HG02981 (cell line): ENCODE results near the gene GRAMD2B.
"Not testable (repeated sequence)": the region's sequence is repeated elsewhere in the genome, so short reads cannot be mapped to it uniquely, and the experiment has no call there.

ENCODE experiments used
- ATAC-seq: cut with Tn5 transposase; IDR thresholded peaks from one replicate; pipeline ENCODE4 v1.9.1; 2021; ENCODE audit warnings: mild to moderate bottlenecking, moderate library complexity; ENCODE audit not compliant: unreplicated experiment

The GRAMD2B gene

DNA sequence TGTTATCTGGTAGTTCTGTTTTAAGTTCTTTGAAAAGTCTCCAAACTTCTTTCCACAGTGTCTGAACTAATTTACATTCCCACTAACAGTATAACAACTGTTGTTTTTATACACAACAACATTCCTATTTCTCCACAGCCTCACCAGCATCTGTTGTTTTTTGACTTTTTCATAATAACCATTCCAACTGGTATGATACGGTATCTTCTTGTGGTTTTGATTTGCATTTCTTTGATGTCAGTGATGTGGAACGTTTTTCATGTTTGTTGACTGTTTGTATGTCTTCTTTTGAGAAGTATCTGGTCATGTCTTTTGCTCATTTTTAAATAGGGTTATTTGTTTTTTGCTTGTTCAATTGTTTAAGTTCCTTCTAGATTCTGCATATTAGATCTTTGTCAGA lies 12.6 kb upstream of the GRAMD2B start:
- ATAC-seq = no peak

GRCh38 chr5:126413856-126414255 lies 9.4 kb upstream of the GRAMD2B start:
- no peak for ATAC-seq

DNA sequence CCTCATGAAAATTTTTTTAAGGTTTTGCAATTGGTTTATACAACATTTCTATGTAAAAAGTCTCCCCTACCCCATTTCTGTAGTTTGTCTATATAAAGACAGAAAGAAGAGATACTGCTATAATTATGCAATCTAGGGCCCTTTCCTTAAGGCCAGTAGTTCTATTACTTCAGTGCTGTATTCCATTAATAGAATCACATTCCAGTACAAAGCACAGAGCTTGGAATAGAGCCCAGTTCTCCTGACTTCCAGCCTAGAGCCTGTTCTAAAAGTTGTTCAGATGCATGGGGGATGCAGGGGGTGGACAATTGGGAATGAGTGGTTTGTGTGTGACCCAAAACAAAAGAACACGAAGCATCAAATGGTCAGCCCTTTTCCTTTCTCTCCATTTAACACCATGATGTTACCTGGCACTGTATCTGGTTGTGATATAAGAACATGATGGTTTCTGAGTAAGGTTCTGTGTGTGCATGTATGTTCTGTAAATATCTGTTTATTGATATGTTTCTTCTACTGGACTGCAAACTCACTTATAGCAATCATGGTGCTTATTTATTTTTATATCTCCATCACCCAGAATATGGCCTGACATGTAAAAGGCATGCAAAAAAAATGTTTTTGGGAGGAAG lies 8.2 kb upstream of the GRAMD2B start:
- no peak for ATAC-seq

DNA sequence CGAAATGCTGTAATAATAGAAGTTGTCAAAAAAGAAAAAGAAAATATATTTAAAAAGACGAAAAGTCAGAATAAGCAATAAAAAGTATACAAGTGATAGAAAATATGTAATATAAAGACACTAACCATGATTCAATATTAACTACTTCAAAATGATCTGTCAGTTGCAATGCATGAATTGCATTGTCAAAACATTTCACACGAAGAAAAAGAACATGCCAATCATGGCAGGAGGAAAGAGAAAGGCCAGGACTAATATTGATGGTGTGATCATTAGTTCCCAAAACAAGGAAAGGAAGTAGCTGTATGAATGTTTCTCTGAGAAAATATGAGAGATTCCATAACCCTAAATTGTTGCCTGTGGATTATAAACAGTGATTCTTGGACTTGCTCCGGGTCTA lies 7.4 kb upstream of the GRAMD2B start:
- no peak for ATAC-seq

- ATAC-seq = no peak
Observed at GRCh38 chr5:126416266-126416925, 6.8 kb upstream of the GRAMD2B start.

DNA sequence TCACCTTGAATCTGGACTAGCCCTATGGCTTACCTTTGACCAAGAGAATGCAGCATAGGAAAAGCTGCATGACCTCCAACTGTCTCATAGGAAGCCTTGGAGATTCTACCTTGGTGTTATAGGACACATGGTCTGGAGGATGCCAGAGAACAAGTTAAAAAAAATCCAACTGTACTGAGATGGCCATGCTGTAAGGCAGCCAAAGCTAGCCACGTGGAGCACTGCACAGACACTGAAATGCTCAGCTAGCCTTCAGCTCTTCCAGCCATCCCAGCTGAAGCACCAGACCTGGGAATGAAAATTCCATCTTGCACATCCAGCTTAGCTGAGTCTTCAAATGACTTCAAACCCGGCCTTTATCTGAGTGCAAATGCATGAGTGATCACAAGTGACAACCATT lies 6.0 kb upstream of the GRAMD2B start:
- ATAC-seq = no peak

DNA sequence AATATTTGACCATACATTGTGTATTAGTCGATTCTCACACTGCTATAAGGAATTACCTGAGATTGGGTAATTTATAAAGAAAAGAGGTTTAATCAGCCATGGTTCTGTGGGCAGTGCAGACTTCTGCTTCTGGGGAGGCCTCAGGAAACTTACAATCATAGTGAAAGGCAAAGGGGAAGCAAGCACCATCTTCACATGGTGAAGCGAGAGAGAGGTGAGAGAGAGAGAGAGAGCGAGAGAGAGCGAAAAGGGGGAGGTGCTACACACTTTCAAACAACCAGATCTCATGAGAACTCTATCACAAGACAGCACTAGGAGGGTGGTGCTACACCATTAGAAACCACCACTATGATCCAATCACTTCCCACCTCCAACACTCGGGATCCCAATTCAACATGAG lies 4.1 kb upstream of the GRAMD2B start:
- ATAC-seq = no peak

DNA sequence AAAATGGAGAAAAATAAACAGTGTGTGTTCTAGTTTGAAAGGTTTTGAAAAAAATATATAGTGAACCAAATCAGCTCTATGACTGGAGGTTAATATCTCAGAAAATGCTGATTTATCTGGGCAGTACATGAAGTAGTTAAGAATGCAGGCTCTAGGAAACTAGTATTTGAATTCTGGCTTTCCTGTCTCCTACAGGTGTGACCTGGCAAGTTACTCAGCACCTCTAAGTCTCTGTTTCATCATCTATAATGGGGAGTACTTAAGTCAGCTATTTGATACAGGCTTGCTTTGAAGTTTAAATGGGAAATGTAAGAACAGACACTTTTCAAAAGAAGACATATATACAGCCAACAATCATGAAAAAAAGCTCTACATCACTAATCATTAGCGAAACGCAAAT lies 5.2 kb downstream of the GRAMD2B start:
- no peak for ATAC-seq

DNA sequence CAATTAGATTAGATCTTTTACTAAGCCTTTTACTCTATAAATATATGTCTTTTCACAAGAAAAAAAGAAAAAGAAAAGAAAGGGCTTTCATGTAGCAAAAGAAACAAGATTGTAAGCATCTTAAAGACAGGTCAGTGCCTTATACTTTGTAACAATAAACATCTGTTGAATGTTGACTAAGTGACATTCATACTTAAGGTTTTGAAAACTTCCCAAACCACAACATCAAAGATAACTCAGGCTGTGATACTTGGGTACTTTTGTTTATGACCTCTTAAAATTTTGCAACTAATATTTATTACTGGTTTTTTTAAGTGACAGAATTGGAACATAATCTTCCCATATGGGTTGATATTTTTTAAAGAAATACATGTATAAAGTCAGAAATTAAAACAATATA lies 7.4 kb downstream of the GRAMD2B start:
- ATAC-seq = no peak

DNA sequence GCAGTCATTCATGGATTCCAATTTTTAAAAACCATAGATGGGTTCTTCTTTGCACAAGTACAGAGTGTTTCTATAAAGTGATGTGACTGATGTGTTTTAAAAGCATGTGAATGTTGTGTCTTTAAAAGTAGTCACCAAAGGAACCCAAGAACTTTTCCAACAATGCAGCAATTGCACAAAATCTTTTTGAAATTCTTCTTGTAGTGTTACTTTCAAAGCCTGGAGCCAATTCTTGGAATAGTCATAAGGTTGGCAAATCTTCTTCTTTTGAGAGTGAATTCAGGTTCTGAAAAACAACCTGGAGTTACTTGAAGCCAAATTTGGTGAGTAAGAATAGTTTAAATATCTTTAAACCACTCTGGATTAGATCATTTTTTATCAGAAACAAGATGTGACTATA lies 10.5 kb downstream of the GRAMD2B start:
- no peak for ATAC-seq

DNA sequence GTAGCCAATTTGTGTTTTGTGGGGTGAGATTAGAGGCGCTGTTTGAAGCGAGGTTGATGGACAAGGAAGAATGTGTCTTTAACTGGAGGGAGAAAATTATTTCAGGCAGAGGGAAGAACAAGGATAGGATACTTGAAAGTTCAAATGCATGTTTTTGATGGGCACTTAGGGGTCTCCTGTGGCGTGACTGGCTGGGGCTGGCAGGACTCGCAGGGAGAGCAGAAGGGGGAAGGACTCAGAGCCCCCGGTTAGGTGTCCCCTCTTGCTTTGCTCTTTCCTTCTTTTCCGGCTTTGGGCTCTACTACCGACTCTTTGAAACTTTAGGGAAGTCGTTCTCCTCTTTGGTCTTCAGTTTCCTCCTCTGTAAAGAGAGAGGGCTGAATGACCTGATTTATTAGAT lies 12.1 kb downstream of the GRAMD2B start:
- no peak for ATAC-seq

DNA sequence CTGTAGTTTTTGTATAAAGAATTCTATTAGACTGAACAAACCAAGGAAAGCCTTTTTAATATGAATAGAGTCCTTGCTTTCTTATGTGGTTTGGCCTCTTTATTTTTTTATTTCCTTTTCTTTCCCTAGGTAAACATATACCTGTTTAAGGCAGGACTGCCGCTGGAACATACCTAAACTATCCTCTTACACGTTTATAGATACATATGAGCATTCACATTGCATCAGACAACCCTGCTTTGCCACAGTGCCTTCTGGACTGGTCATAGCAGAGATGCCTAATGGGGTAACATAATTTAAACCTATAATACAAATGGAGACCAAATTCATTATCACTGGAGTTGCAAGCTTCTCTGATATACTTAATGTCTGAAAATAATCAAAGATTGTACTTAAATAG lies 12.5 kb downstream of the GRAMD2B start:
- no peak for ATAC-seq

GRCh38 chr5:126437721-126438120 lies 14.5 kb downstream of the GRAMD2B start:
- no peak for ATAC-seq

GRCh38 chr5:126438267-126438666 lies 15.1 kb downstream of the GRAMD2B start:
- ATAC-seq = peak; percentile 86

GRCh38 chr5:126438868-126439267 lies 15.7 kb downstream of the GRAMD2B start:
- ATAC-seq = no peak

DNA sequence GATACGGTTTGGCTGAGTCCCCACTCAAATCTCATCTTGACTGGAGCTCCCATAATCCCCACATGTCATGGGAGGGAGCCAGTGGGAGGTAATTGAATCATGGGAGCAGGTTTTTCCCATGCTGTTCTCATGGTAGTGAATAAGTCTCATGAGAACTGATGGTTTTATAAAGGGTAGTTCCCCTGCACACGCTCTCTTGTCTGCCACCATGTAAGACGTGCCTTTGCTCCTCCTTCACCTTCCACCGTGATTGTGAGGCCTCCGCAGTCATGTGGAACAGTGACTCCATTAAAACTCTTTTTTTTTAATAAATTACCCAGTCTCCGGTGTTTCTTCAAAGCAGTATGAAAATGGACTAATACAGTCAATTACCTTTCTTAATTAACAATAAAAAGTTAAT lies 16.5 kb downstream of the GRAMD2B start:
- ATAC-seq = not testable (repeated sequence)

- ATAC-seq = no peak
Observed at GRCh38 chr5:126441230-126441629, 18.0 kb downstream of the GRAMD2B start.

DNA sequence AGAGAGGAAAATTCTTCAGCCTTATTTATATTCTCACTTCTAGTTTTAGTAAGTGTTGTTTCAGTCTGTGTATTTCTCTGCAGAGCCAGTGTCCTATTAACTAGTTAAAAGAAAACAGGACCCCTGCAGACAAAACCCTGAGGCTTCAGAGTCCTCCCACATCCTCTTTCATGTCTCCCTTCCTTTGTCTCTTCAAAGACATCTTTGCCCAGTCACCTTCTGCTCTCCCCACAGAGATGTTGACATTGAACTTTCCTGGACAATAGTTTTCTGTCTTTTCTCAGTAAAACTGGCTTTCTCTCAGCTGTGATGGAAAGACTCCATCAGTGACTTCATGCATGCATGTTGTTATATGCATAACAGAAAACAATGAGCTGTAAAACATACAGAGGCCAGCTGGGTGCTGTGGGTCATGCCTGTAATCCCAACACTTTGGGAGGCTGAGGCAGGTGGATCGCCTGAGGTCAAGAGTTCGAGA lies 20.2 kb downstream of the GRAMD2B start:
- peak; percentile 88 for ATAC-seq

DNA sequence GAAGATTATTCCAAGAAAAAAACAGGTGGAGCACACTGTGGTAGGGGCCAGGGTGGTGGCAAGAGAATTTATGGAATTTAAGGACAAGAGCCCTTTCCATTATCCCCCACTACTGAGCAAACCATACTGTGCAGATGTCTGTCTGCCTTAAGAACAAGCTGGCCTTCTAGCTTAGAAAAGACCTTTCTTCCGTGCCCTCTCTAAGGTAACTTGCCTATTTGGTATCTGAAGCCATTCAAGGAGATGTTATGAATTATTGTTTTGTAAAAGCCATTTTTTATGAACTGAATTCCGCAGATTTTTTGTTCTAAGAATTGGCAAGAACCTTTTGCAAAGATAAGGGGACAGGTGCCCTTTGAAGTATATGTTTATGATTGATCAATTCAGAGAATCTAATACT lies 20.9 kb downstream of the GRAMD2B start:
- no peak for ATAC-seq

GRCh38 chr5:126445502-126446174 lies 22.4 kb downstream of the GRAMD2B start:
- no peak for ATAC-seq

- ATAC-seq = peak; percentile 24
Observed at GRCh38 chr5:126446498-126447224, 23.5 kb downstream of the GRAMD2B start.

DNA sequence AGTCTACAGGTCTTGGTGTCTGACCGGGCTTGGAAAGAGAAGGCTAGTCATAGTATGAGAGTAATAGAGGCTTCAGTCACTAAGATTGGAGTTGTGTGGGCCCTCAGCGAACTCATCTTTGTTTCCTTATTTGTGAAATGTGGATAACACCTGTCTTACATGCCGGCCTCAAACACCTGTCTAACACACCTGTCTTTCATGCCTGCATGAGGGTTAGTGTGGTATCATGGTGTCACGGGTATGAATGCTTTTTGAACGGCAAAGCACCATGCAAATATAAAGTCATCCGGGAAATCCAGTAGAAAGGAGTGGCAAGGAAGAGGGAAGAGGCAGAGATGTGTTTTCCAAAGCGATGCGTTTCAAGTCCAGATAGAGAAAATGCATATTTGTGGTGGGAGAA lies 25.5 kb downstream of the GRAMD2B start:
- no peak for ATAC-seq
